GM19240 (cell line): ENCODE data around the gene KLB.

Source experiments
- DNase-seq: peaks from one replicate; pipeline ENCODE4 v3.0.0; 2011; ENCODE audit warnings: low spot score; ENCODE audit not compliant: insufficient read length

The KLB gene

GRCh38 chr4:39464886-39465501 lies 58.3 kb downstream of the KLB start:
- DNase-seq: no peak

- no peak for DNase-seq
Measured at GRCh38 chr4:39466747-39467146, 60.0 kb downstream of the KLB start.

- no peak for DNase-seq
Measured at GRCh38 chr4:39467464-39467863, 60.7 kb downstream of the KLB start.

GRCh38 chr4:39469429-39470077 lies 62.8 kb downstream of the KLB start:
- DNase-seq: peak; percentile 12

GRCh38 chr4:39470402-39470801 lies 63.7 kb downstream of the KLB start:
- no peak for DNase-seq

GRCh38 chr4:39472396-39472795 lies 65.7 kb downstream of the KLB start:
- no peak for DNase-seq

- no peak for DNase-seq
Measured at GRCh38 chr4:39476187-39476895, 69.6 kb downstream of the KLB start.

DNA sequence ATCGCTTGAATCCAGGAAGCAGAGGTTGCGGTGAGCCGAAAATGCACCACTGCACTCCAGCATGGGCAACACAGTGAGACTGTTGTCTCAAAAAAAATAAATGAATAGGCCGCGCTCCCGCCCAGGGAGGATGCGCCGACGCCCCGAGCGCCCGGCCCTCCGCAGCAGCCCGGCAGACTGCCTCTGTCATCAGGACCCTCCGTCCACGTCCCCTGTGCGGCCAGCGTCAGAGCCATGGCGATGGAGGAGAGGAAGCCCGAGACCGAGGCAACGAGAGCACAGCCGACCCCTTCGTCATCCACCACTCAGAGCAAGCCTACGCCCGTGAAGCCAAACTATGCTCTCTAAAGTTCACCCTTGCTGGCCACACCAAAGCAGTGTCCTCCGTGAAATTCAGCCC lies 73.5 kb downstream of the KLB start:
- no peak for DNase-seq

GRCh38 chr4:39480902-39481695 lies 74.4 kb downstream of the KLB start:
- no peak for DNase-seq

GRCh38 chr4:39484582-39485272 lies 78.0 kb downstream of the KLB start:
- no peak for DNase-seq

DNA sequence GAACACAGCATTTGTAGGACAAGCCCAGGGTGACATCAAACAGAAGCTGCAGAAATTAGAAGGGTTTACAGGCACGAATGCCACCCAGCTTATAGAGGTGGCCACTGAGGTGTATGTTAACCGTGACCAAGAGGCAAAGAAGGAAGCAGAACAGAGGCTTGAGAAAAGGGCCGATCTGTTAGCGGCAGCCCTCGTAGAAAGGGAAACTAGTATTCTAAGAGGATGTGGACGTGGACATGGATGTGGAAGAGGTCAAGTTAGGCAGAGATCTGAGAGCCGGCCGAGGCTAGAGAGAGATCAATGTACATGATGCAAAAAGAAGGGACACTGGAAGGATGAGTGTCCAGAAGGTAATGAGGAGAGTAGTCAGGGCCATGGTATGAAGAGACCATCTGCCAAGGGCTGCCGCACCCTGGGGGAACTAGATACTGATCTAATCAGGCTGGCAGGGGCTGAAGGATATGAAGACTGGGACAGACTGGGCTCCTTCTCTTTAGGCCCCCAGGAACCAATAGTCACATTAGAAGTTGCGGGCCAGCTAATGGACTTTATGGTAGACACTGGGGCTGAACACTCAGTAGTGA lies 79.6 kb downstream of the KLB start:
- DNase-seq: no peak

DNA sequence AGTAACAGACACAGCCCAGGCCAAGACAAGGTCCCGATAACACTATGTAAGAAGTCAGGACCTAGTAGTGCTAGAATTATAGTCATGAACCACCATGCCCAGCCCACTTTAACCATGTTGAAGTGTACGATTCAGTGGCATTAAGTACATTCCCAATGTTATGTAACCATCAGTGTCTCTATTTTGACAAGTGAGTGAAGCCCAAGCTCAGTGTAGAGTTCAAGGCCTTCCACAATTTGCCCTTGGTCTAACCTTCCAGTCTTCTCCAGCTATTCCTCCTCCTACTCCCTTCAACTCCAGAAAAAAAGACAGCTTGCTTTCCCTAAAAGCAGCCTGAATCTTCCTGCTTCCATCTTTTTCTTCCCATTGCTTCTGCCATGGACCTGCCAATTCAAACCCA lies 83.6 kb downstream of the KLB start:
- no peak for DNase-seq

DNA sequence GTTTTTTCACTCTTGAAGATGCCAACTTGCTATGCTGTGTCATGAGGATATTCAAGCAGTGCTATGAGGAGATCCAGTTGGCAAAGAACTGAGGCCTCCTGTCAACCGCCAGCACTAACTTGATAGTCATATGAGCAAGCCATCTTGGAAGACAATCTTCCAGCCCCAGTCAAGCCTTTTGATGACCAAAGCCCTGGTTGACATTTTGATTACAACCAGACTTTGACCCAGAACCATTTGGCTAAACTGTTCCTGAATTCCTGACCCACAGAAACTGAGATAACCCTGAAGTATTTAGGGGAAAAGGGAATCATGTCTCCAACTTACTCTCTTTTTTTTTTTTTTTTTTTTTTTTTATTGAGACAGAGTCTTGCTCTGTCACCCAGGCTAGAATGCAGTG lies 87.6 kb downstream of the KLB start:
- DNase-seq: no peak

GRCh38 chr4:39495446-39496213 lies 88.9 kb downstream of the KLB start:
- no peak for DNase-seq

- DNase-seq: no peak
Measured at GRCh38 chr4:39497909-39498726, 91.4 kb downstream of the KLB start.

GRCh38 chr4:39498727-39499020 lies 91.9 kb downstream of the KLB start:
- no peak for DNase-seq
